Activated CD4-positive, alpha-beta T cell treated with anti-CD3 and anti-CD28 coated beads, Interleukin-10, Interleukin-2, amounts not matched to agents 100 ng/mL and 50 ng/mL, durations not matched to agents 16 hours and 8 hours (primary cell): ENCODE data around the gene PDK2.
A peak's percentile ranks its signal among the peaks of the same experiment; 100 is the strongest.

Experiments used
- DNase-seq: peaks from one replicate; pipeline ENCODE4 v3.0.0-alpha.2; 2020

Gene PDK2

DNA sequence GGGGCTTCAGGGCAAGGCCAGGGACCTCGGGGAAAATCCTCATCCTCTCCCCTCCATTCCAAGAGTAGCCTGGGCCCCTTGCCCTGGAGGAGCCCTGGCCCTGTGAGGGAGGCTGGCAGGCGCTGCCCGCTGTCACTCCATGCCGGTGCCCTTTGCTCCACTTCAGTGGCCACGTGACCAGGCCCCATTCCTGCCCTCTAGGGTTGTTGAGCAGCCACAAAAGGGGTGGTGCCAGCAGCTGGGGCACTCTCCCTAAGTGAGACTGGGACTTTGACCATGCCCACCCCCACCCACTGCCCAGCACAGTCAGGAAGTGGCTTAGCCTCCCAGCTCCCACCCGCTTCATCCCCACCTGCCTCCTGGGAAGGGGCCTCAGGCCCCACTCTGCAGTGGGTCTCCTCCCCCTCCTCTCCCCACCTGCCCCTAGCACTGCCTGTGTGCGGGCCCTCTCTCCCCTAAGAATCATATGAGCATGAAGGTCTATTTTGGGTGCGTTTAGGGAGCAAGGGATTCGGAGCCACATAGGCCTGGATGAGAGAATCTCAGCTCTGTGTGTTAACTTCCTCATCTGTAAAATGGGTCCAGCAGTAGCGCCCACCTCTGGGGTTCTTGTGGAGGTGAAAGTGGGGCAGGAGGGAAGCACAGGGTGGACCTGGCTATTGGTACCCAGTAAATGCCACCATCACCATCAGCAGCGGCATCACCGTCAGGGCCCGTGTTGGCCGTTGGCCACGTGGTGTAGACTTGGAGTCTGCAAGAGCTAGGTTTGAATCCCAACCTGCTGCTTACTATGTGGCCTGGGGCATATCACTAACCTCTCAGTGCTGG is 7.2 kb downstream of the PDK2 start:
- DNase-seq: no peak

DNA sequence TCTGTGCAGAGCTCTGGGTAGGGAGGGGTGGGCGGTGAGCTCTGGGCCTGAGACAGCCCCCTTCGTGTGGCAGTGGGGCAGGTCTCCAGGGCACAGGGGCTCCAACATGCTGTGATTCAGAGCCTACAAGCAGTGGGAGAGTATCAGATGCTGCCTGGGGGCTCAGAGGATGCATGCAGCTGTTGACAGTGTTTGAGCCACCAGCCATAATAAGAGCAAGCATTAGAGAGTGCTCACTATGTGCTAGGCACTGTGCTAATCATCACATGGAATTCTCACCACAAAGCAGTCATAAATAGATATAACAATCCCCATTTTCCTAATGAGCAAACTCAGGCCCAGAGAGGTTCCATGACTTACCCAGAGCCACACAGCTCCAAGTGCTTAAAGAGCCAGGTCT is 8.1 kb downstream of the PDK2 start:
- no peak for DNase-seq

DNA sequence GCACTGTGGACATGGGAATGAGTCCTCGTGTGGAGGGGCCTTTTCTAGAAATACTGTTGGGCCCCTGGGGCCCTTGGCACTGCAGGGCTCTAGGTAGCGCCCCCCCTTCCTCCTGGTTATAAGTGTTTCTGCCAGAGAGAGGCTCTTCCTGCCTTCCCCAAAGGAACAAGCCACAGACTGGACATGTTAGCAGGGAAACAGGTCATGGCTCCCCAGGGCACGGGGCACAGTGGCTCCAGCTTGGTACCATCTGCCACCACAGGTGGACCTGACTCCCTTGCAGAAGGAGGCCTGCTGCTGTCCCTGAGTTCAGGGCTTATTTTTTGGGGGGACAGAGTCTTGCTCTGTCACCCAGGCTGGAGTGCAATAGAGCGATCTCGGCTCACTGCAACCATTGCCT is 8.8 kb downstream of the PDK2 start:
- DNase-seq: no peak

DNA sequence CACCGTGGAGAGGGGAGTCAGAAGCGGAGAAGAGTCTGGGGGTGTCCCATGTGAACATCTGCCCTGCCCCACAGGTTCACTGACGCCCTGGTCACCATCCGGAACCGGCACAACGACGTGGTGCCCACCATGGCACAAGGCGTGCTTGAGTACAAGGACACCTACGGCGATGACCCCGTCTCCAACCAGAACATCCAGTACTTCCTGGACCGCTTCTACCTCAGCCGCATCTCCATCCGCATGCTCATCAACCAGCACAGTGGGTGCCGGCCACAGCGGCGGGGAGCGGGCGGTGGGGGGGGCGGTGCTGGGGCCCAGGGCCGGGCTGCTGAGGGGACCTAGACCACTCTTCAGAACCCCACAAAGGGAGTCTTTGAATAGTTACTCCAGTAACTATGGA is 10.7 kb downstream of the PDK2 start:
- DNase-seq: no peak

DNA sequence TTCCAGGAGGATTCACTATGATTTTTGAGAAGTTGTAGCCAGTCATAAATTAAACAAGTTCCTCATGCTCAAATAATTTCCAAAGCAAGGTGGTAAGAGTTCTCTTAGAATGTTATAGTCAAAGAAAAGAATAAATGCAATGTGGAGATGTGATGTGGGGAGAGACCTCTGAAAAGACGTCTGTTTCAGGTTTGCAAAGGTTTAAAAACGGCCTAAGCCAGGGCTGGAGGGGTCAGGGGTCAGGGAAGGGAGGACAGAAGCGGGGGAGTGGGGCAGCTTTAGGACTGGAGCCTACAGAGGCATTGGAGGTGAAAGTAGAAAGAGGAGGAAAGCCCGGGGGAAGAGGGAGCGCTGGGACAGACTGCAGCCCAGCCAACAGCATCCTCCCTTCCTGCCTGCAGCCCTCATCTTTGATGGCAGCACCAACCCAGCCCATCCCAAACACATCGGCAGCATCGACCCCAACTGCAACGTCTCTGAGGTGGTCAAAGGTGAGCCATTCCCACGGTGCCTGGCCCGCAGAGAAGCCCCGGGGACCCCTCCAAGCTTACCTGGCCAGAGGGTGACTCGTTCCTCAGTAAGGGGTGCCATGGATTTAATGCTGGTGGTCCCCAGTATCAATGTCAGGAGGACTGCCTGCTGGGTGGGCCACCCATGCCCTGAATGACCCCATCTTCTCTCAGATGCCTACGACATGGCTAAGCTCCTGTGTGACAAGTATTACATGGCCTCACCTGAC is 11.4 kb downstream of the PDK2 start:
- no peak for DNase-seq

DNA sequence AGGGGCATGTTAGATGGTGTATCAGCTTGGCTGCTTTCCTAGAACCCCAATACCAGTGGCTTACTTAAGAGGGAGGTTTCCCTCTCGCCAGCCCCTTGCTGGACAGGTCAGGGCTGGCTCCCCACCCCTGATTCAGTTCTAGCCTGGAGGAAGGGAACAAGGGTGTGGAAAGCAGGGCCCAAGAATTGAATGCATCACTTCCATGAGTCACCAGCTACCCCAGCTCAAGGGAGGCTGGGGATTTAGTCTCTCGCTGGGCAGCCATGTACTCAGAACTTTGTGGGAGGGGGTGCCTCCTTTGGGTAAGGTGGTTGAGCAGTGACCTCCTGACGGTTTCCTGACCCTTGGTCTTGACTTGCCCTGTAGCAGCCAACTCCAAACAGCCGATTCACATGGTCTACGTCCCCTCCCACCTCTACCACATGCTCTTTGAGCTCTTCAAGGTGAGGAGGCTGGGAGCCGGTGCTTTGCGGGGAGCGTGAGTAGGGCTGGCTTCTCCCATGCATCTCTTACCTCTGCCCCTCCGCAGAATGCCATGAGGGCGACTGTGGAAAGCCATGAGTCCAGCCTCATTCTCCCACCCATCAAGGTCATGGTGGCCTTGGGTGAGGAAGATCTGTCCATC is 12.8 kb downstream of the PDK2 start:
- no peak for DNase-seq

DNA sequence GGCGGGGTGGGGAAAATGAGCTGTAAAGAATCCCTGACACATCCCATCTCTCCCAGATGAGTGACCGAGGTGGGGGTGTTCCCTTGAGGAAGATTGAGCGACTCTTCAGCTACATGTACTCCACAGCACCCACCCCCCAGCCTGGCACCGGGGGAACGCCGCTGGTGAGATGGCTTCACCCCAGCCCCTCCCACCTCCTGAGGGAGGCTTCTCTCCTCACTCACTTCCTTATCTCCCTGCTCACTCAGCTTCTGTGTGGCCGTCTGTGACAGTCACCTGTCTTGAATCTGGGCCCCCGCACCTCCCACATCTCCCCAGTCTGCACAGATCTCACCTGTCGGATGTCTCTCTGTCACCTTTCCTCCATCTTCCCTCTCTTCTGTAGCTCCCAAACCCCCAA is 13.4 kb downstream of the PDK2 start:
- DNase-seq: no peak

DNA sequence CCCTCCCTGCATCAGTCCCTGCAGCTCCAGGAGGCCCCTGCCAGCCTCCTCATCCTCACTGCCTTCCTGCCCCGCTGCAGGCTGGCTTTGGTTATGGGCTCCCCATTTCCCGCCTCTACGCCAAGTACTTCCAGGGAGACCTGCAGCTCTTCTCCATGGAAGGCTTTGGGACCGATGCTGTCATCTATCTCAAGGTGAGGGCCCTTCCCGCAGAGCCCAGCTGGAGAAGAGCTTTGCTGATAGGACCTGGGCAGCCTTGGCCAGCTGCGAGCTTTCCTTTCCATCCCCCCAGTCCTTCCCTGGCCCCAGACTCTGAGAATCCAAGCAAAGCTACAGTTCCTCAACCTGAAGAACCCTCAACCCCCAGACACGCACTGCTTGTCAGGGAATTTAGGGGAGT is 14.1 kb downstream of the PDK2 start:
- no peak for DNase-seq

DNA sequence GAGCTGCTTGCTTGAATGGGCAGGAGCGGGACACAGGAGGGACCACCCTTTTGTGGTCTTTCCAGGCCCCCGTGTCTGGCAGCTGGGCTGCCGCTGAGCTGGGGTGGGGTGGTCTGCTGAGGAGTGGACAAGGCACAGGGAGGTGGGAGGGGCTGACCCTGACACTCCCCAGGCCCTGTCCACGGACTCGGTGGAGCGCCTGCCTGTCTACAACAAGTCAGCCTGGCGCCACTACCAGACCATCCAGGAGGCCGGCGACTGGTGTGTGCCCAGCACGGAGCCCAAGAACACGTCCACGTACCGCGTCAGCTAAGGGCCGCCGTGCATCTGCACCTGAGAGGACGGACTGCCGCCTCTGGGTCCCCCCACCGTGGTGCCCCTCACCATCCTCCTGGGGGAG is 14.6 kb downstream of the PDK2 start:
- no peak for DNase-seq

DNA sequence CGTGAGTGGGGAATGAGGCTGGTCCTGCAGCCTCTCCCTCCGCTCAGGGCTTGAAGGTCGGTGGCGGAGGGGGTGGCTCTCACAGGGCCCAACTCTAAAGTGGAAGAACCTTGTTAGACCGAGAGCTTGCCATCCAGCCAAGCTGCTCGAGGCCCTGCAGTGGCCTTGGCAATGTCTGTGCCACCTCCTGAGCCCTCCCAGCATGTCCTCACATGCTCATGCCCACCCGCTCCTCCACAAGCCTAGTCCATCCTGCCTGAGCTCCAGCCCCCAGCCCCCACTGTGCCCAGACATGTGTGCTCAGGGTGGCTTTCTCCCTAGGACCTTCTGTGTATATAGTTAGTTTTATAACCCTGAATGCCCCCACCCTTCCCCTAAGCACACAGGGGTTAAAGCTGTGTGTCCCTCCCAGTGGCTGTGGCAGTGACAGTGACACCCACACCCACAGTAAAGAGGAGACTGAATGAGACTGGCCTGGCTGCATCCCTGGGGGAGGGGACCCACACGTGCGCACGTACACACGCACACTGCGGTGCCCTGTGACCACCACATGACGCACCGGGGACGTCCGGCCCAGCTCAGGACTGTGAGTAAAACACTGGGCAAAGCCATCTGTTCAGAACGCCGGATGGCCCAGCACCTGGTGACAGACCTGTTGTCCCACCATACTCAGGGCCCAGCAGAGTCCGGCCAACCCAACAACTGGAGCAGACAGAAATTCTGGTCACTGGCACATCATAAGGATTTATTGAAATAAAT is 15.6 kb downstream of the PDK2 start:
- no peak for DNase-seq

DNA sequence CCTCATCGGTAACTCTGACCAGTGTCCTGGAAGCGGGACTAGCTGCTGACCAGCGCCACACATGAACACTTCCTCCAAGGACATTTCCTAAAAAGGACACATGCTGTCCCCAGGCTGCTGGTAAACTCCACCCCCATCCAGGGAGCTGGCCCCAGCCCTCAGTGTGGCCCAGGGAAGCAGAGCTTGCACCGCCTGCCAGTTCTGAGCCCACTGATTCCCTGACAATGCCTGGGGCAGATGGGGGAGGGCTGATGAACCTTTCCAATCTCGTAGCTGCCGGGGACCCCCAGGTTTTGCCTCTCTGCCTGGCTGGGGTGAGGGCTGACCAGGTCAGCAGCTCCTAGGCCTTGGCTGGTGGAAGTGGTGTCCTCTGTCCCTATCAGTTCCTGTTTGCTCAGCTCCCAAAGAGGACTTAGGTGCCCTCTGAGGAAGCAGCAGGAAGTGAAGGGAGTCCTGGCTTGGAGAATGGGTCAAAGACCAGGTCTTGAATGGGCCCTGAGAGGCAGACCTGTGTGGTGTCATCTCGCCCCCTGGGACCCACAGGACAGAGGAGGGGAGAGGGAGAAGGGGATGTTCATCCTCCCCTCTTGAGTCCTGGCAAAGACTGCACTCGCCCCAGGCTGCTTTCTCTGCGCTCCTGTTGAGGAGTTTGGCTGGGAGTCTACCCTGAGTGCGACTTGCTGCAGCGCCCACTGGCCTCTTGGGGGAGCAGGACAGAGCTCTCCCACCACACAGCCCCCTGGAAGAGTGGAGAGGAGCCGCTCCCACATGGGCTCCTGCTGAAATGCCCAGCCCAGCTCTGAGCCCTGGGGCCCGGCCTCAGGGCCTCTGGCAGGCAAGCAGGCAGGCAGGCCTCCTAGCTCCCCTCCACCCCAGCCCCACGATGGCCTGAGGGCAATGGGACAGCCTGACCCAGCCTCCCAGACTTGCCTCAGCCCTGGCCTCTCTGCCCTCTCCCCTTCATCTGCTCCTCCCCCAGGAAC is 16.8 kb downstream of the PDK2 start:
- DNase-seq: no peak

DNA sequence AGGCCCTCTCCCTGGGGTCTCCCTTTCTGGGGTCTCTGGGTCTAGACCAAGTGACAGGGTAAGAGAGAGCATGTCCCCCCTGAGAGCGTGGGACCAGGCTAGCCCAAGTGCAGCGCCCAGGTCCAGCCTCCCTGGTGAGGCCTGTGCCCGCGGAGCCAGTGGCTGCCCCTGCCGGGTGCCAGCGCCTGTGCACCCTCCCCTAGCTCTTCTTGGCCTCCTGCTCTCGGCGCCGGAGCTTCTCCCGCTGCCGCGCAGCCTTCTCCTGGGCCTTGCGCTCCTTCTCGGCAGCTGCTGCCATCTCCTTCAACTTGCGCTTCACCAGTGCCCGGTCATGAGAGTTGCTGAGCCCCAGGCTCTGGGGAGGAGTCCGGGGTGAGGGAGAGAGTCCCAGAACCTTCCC is 17.5 kb downstream of the PDK2 start:
- no peak for DNase-seq

DNA sequence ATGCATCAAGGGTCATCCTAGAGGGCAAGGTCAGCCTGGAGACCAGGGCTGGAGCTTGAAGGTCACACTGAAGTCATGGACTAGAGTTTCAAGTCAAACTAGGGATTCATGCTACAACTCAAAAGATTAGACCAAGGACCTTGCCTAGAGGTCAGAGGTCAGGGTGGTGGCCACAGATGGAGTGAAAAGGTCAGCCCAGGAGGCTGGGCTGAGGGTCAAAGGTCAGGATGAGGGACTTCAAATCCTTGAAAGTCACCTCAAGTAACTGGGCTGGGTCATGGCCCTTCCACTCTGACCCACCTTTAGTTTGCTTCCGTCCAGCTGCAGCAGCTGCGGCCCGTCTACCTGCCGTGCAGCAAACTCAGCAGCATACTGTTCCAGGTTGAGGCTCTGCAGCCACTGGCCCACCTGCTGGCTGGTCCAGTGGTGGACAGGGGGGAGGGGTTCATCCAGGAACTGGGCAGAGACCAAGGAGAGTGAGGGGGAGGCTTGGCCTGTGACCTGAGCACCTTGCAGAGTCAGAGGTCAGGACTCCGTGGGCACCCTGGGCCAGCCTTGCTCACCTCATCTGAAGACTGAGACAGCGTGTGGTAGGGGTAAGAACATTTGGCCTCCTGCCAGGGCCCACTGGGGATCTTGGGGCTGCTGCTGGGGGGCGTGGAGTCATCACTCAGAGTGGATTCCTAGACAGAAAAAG is 18.6 kb downstream of the PDK2 start:
- no peak for DNase-seq

DNA sequence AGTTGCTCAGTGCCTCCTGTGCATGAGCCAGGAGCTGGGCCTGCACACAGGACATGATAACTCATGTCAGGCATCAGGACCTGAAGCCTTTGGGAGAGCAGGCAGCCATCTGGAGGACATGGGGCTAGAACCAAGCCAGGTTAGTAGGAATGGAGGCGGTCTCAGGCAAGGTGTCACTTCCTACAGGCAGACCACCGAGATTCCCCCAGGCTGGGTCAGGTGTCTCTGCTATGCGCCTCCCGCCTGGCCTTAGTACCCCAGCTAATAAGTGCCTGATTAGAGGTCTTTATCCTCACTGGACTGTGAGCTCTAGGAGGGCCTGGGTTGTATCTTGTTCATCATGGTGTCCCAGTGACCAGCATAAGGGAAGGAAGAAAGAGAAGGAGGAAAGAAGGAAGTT is 19.2 kb downstream of the PDK2 start:
- no peak for DNase-seq

DNA sequence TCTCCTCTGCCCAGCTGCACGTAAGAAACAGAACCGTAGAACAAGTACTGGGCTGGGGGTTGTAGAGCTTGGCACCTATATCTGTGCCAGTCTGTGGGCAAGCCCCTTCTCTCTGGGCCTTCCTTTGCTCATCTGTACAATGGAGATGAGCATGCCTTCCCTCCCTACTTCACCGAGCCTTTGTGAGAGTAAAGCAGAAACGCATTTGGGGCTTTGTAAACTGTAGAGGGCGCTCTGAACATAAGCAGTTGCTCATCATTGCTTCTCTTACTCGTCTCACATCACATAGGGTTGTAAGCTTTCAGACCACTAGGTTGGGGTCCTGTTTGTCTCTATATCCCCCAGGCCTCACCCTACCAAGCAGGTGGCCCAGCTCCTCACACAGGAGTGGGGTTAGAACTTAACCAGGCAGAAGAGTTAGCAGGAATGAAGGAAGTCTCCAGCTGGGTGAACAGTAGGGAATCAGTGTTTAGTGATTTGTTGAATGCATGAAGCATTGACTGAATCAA is 19.8 kb downstream of the PDK2 start:
- peak; percentile 70 for DNase-seq

DNA sequence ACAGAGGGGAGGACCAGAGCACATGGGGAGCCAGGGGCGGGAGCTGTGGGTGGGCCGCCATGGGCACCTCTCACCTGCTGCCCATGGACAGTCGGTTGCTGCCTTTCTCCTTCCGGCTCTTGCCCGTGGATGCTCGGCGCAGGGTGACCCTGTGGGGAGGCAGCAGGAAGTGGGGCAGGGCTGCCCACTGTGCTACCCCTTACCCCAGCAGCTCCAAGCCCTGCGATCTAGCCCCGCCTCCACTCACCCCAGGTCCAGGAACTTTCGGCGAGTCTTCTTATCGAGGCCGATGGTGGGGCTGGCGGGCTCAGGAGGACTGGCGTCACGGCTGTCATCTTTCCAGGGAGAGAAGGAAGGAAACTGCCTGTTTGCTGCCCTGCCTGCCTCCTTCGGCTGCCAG is 20.6 kb downstream of the PDK2 start:
- no peak for DNase-seq

DNA sequence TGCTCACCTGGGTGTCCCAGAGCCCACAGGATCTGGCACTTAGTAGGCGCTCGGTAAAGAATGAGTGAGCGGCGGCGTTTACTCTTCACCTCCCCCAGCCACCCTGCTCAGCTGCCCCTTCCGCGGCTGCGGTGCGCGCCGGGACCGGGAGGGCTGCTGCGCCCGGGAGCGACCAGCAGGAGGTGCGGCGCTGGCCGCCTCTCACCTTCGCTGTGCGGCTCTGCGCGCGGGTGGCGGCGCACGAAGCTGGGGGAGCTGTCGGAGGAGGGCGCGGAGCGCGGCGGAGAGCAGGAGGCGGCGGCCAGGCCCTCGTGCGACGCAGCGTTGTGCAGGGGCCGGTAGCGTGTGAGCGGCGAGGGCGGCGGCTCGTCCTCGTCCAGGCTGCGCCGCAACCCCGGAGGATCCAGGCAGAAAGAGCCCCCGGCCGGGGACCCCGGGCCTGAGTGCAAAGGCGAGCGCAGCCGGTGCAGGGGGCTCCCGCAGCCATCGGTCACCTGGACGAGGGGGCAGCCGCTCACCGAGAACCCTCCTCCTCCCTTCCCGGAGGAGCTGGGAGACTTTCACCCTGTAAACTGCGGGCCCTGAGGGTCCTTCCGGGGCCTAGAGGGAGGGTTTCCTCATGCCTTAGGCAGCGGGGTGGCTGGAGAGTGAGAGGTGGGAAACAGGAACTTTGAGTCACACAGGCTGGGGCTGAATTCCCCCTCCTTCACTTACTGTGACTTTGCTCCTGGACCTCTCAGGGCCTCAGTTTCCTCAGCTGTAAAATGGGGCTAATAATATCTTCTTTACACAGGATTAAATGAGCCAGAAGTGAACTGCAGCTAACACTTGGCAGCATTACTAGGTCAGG is 22.3 kb downstream of the PDK2 start:
- DNase-seq: peak; percentile 69

DNA sequence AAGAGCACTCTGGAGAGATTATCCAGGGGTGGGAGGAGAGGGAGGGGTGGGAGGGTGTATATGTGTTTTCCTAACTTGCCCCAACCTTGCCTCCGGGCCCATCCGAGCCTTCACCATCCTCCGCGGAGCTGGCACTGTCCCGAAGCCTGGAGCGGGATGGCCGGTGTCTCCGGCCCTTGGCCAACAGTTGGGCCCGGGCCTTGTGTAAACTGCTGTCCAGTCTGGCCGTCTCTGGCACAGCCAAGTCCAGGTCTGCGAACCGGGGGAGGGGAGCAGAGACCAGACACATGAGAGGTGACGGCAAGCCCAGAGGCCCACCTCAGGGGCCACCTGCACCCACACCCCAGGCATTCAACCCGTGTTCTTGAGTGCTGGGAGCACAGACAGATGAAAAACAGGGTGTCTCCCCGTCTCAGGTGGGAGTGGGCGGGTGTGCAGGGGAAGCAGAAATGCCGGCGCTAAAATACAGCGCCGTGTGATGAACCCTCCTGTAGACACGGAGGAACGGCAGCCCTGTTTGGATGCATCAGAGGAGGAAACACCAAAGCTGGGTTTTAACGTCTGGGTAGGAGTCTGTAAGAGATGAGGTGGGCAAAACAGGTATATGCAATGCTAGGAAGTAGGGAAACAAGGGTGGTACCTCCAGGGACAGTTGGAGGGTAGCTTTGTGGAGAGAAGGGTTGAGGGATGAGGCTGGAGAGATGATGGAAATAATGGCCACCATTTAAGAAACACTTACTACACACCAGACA is 23.1 kb downstream of the PDK2 start:
- no peak for DNase-seq

DNA sequence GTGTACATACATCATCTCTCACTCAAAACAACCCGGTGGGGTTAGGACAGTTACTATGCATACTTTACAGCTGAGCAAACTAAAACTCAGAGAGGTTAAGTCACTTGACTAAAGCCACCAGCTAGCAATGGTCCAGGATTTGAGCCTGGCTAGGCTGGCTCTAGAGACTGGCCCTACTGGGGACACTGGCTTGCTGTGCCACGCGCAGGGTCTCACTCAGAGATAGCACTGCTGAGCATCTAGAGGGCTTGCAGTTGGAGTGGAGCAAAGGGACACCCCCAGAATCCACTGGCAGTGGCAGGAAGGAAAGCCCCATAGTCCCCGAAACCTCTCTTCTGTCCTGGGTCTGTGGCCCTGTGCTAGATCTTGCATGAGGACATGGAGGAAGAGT is 23.7 kb downstream of the PDK2 start:
- DNase-seq: no peak
